22Rv1 (cell line): ENCODE measurements around the gene NPR3.

Experiments
- H3K27ac ChIP-seq: fragments of 450-650 bp; 2 replicates; pipeline ENCODE4 v1.5.1; 2017
- CTCF ChIP-seq: fragments of 450-650 bp; IDR thresholded peaks from 2 replicates; pipeline ENCODE4 v1.5.1; 2017; ENCODE audit warnings: mild to moderate bottlenecking
- ZFX ChIP-seq: fragments of 450-650 bp; IDR thresholded peaks from 2 replicates; pipeline ENCODE4 v1.6.1; 2017; ENCODE audit warnings: antibody characterized with exemption, borderline replicate concordance

The NPR3 gene

GRCh38 chr5:32703957-32704356, 7.2 kb upstream of the NPR3 start:
- TF ChIP-seq ZFX (no peak), CTCF (no peak)

GRCh38 chr5:32707418-32707997, 3.6 kb upstream of the NPR3 start:
- TF ChIP-seq CTCF (peak; percentile 63), ZFX (no peak)
- H3K27ac ChIP-seq: no peak overlapping the region

More at GRCh38 chr5:32703957-32704356, 7.2 kb upstream of the NPR3 start:
- H3K27ac ChIP-seq: no peak overlapping the region

- H3K27ac ChIP-seq: no peak overlapping the region
- TF ChIP-seq ZFX (no peak), CTCF (no peak)
Observed at GRCh38 chr5:32708949-32709348, 2.2 kb upstream of the NPR3 start.

GRCh38 chr5:32709750-32710549, 1.2 kb upstream of the NPR3 start:
- H3K27ac ChIP-seq: peak overlapping the region; percentile 76
- peak; percentile 84 for TF ChIP-seq CTCF
- no peak for TF ChIP-seq ZFX

- peak overlapping the region; percentile 76 for H3K27ac ChIP-seq
- TF ChIP-seq ZFX (no peak), CTCF (no peak)
Observed at GRCh38 chr5:32711362-32711680, 200 bp downstream of the NPR3 start.

- TF ChIP-seq ZFX (no peak), CTCF (no peak)
- peak overlapping the region; percentile 76; the same call in 1 of the 2 replicates for H3K27ac ChIP-seq
Observed at GRCh38 chr5:32711681-32712480, 760 bp downstream of the NPR3 start.
